DMS114 treated with DMSO at 0.1 percent for 48 hours (cell line): Measurements from ENCODE around the gene C10orf90.

Source experiments
- DNase-seq: peaks from one replicate; lab custom pipeline; 2025; ENCODE audit not compliant: unreplicated experiment; lab: John Stamatoyannopoulos, UW

Gene C10orf90

DNA sequence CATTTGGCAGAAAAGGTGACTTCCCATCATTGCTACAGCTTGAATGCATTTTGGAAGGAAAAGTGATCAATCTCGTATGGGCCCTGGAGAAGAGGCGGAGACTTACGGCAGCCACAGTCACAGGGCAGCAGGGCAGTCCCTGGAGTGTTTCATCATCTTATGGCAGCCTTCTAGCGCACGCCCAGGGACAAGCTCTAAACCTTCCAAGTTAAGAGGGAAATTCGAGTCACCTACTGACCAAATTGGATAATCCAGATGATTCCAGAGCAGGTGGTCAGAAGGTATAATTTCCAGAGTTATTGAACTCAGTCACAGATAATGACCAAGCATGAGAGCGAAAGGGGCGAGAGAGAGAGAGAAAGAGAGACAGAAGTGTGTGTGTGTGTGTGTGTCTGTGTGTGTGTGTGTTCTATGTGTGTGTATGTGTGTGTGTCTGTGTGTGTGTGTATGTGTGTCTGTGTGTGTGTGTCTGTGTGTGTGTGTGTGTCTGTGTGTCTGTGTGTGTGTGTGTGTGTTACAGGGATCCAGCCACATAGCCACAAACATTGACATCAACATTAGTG, 158.5 kb downstream of the C10orf90 start:
- no peak for DNase-seq

DNA sequence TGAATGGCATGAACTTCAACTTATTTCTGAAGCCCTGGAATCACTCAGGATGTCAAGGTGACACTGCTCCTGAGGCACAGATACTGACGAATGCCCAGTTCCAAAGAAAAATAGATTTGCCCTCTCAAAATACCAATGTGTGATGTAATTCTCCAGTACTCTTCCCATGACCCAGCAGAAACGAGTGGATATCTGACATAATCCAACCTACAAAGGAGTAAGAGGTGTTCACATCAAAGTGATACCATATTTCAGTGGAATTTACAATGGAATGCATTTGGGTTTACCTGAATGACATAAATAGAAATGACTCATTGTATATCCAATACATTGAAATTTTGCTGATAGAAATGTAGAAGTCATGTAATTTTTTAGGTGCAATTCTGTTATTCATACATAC, 161.3 kb downstream of the C10orf90 start:
- no peak for DNase-seq

DNA sequence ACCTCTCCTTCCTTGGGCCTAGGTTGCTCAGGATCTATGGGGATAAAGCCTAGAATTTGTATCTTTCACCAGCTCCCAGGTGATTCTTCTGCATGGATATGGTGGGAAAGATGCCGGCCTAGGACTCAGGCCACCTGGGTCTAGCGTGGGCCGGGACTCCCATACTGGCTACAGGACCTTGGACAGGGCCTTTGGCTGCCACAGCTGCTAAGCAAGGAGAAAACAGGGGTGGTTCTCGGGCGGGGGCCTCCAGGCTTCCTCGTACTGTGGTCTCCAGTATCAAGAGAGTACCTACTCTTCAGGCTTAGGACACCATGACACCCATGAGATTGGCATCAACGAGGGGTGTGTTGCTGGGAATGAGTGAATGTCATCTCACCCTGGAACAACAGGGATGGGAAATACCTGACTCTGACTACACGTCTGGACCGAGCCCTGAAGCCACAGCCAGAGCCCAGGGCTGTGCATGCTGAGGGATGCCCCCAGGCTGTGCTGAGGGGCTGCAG, 161.9 kb downstream of the C10orf90 start:
- no peak for DNase-seq

DNA sequence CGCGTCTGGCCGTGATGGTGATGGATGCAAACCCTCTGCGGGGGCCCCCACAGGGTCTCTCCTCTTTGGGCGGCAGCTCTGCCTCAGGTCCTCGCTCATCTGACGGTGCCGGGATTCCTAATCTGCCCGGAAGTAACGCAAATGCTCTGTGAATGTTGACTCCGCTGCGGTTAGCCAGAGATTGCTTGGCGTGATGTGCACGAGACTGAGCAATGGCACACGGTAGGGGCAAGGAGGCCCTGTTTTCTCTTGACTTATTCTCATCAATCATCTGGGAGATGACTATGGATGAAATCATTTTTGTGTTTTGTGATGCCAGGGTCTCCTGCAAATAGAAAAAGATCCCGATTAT, 165.8 kb downstream of the C10orf90 start:
- DNase-seq = peak; percentile 3

DNA sequence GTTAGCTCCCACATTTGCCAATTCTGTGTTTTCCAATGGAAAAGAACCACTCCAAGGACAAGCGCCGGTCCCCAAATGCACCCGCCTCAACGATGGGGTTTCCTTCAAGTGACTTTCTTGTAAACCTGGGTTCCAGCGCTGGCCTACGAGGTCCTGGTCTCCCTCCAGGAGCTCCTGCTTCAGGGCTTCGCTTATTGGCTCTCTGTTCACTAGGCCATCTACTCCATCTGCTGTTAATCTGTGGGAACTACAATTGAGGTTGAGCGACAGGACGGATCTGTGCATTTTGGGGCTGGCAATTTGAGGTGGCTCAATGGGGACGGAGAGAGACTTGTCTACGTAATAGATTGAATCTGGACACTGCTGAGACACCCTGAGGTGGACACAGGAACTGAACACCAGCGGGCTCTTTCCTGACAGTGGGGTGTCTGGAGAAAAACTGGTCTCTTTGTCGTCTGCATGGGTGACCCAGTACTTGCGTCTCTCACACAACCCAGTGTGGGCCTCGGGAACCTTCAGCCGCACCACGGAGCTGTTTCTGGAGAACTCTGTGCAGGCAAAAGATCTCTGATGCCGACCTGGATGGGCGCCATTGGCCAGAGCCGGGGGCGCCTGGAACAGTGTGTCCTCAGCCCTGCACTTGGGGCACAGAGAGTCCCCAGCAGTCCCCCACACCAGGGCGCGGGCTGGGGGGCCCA, 166.3 kb downstream of the C10orf90 start:
- peak; percentile 86 for DNase-seq

DNA sequence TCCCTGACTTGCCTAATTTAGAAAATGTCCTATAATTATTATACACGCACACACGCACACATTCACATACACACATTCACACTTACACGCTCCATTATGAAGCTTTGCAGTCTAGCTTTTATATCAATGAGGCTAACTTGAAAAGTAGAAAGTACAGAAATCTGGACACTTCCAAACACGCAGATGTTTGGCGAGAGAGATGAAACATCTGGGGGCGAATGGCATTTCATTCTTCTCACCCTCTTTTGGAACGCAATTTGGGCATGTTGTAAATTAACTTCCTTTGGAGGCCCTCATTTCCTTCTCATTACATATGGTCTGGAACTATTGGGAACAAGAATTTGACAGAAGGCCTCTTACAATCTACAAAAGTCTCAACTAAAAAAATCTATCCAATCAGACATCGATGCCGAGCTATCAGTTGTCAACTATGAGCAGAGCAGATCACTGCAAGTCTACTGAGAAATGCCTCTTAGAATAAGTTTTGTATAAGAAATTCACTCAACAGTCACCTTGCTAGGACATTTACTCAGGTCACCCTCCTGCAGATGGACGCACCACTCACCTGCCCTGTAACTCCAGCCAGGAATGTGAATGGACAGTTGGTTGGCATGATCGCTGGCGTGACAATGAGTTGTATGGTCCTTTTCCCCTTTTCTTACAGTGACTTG, 167.0 kb downstream of the C10orf90 start:
- no peak for DNase-seq

DNA sequence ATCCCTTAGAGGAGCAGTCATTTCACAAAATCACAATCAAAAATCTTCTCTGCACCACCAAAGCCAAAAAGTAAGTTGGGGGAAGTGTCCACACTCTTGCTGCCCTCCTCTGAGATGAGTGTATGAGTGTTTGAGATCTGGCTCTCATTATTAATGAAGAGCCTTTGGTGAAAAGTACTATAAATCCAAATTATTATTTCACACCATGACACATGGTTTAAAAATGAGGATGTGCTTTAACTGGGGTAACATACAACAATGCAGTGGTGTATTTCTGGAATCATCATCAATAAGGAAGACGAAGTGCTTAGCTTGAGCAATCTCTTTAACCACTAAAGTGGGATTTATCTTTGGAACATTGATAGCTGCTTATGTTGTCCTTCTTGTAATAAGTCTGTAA, 168.1 kb downstream of the C10orf90 start:
- no peak for DNase-seq

DNA sequence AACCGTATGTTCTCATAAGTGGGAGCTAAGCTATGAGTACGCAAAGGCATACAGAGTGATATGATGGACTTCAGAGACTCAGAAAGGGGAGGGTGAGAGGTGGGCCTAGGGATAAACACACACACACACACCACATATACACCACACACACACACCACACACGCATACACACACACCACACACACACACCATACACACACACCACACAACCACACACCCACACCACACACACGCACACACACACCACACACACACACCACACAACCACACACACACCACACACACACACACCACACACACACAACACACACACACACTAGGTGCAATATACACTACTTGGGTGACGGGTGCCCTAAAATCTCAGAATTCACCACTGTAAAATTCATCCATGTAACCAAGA, 168.7 kb downstream of the C10orf90 start:
- no peak for DNase-seq

DNA sequence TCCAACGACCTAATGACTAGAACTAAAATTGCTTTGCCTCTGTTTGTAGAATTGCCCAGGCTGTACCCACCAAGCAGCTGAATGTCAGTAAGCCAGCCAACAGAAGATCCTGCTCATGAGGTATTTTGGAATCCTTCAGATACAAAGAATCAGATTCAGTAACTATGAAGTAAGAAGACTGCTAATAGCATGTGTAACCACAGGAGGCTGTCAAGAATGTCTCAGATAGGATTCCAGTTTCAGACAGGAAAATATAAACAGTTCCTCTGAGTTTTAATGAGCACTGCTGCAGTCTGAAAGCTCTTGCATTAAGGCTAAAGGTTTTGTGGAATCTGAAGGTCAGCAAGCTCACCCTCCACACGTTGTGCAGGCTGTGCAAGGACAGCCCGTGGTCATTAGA, 169.6 kb downstream of the C10orf90 start:
- no peak for DNase-seq

DNA sequence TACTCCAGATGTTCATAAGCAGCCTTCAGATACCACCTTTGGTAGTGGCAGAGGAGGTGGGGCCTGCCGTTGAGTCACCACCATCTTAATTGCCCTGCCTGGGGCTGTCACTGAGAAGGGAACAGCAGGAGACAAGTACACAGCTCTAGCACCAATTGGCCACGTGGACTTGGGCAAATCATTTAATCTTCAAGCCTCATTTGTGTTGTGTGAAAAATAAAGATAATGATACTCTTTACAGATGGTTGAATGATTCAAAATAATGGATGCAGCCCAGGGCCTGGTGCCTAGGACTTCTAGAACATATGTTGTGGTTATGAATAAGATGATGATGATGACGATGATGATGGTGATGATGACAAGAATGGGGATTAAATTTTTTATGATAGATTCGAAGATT, 170.3 kb downstream of the C10orf90 start:
- no peak for DNase-seq

DNA sequence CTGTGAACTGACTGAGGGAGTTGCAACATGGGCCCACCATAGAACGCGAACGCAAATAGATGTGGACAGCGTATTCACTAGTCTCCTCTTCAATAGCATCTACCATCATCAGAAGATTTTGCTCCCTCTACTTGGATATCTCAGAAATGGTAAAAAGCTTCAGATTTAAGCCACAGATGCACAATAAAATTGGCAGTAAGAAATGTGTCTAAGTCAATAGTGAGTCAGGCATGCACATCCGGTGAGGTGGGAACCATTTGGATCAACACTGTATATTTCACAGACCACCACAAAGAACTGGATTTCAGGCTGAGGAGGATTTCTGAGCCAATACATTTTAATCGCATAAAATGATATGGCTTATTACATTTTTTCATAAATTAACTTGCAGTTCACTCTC, 170.7 kb downstream of the C10orf90 start:
- no peak for DNase-seq

DNA sequence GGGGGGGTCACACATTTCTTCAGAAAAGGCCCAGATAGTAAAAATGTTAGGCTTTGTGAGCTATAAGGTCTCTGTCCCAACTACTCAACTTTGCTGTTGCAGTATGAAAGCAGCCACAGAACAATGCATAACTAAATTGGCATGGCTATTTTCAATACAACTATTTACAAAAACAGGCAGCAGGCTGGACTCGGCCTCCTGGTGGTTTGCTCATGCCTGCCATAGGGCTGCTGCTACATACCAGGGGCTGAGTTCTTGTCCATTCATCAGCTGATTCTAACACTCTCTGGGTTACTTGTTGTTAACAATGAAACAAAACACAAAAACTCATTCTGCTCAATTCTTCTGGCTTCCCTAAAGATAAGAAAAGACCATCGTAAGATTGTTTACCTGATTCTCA, 172.8 kb downstream of the C10orf90 start:
- DNase-seq = no peak

DNA sequence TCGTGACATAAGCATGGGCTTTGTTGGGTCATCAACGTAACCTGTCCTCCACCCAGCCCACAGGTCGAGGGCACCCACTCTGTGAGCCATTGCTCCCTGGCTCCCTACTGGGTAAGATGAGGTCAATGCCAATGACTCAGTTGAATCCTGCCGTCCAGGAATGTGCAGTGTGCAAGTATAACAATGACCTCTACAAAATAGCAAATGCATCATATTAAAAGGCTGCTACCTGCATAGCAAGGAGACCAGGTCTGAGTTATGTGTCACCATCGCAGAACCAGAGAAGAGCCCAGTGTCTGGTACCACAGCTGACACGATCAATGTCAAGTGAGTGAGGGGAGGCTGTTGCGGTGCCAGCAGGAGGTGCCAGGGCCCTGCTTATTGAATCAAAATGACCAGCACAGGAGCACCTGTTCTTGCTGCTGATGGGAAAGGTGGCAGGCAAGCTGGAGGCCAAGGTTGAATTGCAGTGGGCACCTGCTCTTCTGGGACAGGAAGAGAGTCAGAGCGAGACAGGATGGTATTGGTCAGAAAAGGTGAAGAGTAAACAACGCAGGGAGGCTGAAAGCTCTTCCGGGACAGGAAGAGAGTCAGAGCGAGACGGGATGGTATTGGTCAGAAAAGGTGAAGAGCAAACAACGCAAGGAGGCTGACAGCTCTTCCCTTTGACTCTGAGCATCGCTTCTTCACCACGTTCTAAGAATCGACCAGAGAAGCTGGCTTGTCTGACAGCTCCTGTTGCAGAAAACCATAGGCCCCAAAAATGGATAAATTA, 173.5 kb downstream of the C10orf90 start:
- no peak for DNase-seq

DNA sequence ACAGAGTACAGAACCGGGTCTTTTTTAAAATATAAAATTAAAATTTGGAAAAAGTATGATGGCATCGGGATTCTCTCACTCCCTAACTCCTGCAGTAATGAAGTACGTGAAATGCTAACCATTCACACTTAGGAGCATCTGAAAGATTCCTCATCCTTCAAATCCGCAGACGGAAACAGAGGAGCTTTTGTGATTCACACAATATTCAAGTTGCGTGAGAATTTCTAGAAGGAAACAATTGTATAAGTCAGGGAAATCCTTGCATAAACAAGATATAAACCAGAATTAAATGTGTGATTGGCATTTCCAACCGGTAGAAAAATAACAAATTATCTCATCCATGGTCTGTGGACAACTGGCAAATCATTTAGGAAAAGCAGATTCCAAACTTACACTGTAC, 179.0 kb downstream of the C10orf90 start:
- no peak for DNase-seq

DNA sequence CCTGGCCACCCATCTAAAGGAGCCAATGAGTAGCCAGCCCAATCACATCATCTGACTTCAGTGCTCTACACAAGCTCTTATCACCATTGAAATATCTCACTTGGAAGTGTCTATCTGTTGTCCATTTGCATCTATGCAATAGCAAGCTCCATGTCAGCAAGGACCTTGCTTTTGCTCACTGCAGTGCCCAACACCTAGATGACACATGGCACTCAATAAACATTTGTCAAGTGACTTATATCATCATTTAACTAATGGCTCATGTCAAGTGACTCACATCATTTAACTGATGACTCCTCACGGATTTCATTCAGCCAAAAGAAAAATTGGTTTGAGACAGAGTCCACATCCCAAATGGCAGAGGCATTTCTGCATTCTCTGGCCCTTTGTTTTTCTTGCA, 189.3 kb downstream of the C10orf90 start:
- DNase-seq = no peak

DNA sequence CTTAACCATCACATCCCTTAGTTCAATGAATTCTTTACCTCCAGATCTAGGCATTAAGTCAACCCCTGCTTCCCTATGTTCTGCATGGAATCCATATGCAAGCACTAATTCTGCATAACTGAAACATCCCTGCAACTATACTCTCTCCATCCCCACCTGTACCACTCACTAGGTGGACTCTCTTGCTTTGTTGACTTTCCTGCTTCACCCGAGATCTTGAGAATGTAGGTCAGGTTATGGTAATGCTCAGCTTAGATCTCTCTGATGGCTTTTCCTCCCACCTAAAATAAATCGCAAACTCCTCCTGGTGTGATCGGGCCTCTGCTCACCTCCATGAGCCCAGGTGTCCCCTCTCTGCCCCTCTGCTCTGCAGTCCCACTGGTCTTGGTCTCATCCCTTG, 189.8 kb downstream of the C10orf90 start:
- no peak for DNase-seq

DNA sequence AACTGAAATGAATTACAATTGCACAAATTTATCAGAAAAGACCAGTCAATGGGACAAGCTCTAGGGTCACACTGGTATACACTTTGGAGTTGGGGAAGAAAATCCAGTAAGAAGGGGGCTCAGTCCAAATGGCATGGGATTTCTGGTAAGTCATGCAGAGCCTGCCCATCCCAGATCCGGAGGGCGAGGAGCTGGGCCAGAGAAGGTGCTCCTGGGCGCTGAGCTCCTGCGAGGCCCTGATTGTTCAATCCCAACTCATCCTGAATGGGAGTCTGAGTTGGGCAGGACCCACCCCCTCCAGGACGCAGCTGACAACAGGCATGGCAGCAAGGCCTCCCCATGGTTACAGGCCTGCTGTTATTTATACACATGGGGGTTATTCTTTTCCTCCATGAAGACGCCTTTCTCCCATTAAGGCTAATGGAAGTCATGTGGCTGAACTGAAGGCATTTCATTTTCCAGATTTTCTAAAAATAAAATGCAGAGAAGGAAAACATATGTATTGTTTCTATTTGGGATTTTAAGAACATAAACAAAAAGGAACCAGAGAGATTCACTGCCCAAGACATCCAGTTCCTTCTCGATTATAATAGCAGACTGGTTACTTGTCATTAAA, 191.1 kb downstream of the C10orf90 start:
- DNase-seq = no peak

DNA sequence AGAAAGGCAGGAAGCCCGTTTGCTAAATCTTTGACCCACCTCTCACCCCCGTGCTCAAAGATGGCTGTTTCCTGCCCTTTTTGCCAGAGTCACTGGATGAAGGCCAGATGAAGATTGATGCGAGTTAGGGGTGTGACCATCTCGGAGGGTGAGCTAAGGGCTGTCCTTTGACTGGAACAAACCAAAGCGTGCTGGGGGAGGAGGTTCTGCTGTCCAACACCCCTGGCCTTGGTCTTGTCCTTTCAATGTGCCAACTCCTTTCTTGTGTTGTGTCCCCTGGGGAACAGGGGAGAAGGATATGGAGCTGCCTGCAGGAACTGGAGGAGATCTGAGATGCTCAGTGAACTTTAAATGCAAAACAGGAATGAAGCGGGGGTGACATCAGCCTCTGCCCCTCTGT, 191.9 kb downstream of the C10orf90 start:
- DNase-seq = no peak

DNA sequence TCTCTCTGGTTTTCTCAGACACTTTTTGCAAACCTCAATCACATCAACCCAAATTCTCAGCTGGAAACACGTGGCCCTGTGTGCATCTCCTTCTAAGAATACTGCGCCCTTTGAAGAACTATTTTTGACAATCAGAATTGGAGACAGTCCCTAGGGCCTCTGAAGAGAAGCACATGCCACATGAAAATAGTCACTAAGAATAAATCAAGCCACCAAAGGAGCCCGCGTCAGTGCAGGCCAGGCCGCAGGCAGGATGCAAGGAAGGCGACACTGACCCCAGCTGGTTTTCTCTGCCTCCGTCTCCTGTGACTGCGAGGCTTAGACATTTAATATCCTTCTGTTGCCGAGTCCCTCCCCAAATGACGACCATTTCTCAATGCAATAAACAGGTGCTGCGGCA, 194.2 kb downstream of the C10orf90 start:
- no peak for DNase-seq

DNA sequence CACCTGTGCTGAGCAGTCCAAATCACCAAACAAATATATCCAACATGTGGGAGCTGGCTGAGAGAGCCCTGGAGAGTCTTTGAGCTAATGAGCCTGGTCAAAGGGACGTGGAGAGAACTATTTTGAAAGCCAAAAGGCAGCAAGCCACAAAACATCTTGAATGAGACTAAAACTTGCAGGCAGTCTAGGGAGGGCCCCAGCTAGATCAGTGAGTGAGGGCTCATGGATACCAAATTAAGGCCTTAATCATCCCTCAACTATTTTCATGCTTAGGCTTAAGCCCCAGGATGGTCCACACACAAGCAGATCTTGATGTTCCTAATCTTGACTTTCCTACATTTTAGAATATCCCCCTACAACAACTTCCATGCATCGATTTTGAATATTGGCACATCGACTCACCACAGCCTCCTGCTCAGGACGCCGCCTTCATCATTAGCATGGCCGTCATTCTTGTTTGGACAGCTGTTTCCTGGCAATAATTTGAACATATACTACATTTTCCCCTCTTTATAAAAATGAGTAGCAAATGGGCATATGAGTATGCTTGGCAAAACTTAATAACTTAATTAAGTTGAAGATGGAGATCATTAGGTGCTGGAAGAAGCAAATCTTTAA, 195.3 kb downstream of the C10orf90 start:
- DNase-seq = no peak

DNA sequence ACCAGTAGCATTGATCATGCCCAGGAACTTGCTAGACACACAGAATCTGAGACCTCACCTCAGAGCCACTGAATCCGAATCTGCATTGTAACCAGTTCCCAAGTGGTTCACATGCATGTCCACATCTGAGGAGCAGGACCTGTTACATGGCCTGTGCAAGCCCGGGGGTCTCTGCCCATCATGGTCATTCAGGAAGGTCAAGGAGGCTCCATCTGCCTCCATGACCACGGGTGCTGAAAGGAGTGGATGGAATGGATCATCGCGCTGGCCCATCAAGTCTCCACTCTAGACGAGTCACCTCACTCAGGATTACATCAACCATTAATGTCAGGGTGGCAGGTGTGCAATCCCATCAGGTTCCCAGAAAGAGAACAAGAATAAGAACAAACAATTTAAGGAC, 196.5 kb downstream of the C10orf90 start:
- no peak for DNase-seq
